Measurements from ENCODE around the gene CSF1R. TPM values are rescaled to one million over a fixed set of nuclear protein-coding genes. Genes with fewer than 3 reads are reported as not detected.

Gene CSF1R
- total RNA-seq, 1 donor from 2014 or later = not detected

GRCh38 chr5:150069672-150070627 lies 16.4 kb downstream of the CSF1R start:
- DNase-seq = no peak

- DNase-seq = no peak
Observed at GRCh38 chr5:150068961-150069645, 17.3 kb downstream of the CSF1R start.

GRCh38 chr5:150068472-150068871 lies 17.9 kb downstream of the CSF1R start:
- peak; percentile 75 for DNase-seq

- DNase-seq = no peak
Observed at GRCh38 chr5:150068071-150068470, 18.3 kb downstream of the CSF1R start.

- DNase-seq = no peak
Observed at GRCh38 chr5:150067405-150067960, 18.9 kb downstream of the CSF1R start.

- DNase-seq = peak; percentile 38
Observed at GRCh38 chr5:150066901-150067396, 19.4 kb downstream of the CSF1R start.

- DNase-seq = no peak
Observed at GRCh38 chr5:150066436-150066835, 19.9 kb downstream of the CSF1R start.

- DNase-seq = no peak
Observed at GRCh38 chr5:150065886-150066285, 20.5 kb downstream of the CSF1R start.

GRCh38 chr5:150065346-150065745 lies 21.0 kb downstream of the CSF1R start:
- DNase-seq = no peak

GRCh38 chr5:150064681-150065220 lies 21.6 kb downstream of the CSF1R start:
- DNase-seq = no peak

- no peak for DNase-seq
Observed at GRCh38 chr5:150063638-150064037, 22.7 kb downstream of the CSF1R start.

- no peak for DNase-seq
Observed at GRCh38 chr5:150062216-150062922, 24.0 kb downstream of the CSF1R start.

- DNase-seq = no peak
Observed at GRCh38 chr5:150061538-150061995, 24.8 kb downstream of the CSF1R start.

- no peak for DNase-seq
Observed at GRCh38 chr5:150060471-150060870, 25.9 kb downstream of the CSF1R start.

GRCh38 chr5:150059623-150060022 lies 26.7 kb downstream of the CSF1R start:
- DNase-seq = no peak

GRCh38 chr5:150058480-150059126 lies 27.8 kb downstream of the CSF1R start:
- peak; percentile 51 for DNase-seq

GRCh38 chr5:150057996-150058395 lies 28.4 kb downstream of the CSF1R start:
- DNase-seq = no peak

GRCh38 chr5:150057511-150057910 lies 28.8 kb downstream of the CSF1R start:
- DNase-seq = no peak

- no peak for DNase-seq
Observed at GRCh38 chr5:150057052-150057451, 29.3 kb downstream of the CSF1R start.

GRCh38 chr5:150056075-150056443 lies 30.3 kb downstream of the CSF1R start:
- no peak for DNase-seq

- no peak for DNase-seq
Observed at GRCh38 chr5:150055326-150056074, 30.9 kb downstream of the CSF1R start.

Data from dermis blood vessel endothelial cell (primary cell).